GM19372 (cell line): ENCODE measurements around the gene OR51M1.
A peak's percentile ranks its signal among the peaks of the same experiment; 100 is the strongest.

ENCODE experiments used
- ATAC-seq: cut with Tn5 transposase; IDR thresholded peaks from one replicate; pipeline ENCODE4 v1.9.1; 2021; ENCODE audit warnings: mild to moderate bottlenecking, low read depth, moderate library complexity; ENCODE audit not compliant: unreplicated experiment

Gene OR51M1

DNA sequence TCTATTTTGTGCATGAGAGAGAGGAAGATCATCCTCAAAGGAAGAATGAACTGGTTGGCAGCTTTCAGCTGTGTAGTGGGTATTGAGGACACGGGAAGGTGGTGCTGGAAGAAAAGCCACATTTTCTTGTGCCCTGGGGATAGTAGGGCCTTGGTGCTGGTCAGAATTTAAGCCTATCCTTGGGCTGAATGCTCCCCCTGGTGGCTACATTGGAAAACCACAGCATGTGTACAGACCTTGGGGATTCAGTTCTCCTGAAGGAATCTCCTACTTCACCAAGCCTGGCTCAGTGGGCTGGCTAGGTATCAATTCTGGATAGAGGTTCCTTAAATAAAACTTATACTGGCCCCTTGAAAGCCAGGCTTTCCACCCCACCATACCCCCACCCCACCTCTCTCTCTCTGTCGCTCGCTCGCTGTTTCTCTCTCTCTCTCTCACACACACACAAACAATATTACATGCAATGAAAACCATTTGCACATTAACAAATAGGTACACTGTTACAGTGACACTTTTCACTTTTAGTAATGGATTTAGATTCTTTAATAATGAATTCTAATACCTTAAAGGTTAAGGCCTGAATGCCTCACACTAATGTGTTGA is 2.8 kb upstream of the OR51M1 start:
- peak; percentile 94 for ATAC-seq

DNA sequence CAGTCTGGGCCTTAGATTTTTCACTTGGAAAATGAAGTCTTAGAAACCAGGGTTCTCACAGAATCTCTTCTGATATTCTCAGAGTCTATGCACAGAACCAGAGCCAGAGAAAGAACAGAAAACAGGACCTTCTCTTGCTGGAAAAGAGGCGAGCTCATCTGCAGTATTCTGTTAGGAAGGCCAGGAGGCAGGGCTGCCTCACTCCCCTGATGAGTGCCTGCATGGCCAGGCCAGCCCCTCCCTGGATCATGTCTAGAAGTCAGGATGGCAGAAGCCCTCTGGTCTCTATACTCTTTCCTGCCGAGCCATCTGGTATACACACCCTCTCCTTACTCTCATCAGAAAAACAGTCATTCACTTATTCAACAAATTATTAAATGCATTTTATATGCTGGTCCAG is 723 bp downstream of the OR51M1 start:
- no peak for ATAC-seq

DNA sequence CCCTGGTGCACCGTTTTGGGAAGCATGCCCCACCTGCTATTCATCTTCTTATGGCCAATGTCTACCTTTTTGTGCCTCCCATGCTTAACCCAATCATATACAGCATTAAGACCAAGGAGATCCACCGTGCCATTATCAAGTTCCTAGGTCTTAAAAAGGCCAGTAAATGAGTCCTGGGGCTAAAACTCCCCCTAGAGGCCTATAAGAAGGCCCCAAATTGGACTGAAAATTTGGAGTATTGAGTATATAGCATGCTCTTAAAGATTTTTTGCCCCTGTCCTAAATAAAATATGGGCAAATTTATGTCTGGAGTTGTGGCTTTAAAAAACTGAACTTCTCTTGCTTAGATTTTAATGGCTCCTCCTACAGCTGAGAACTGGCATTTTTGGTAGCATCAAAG is 6.6 kb downstream of the OR51M1 start:
- no peak for ATAC-seq

DNA sequence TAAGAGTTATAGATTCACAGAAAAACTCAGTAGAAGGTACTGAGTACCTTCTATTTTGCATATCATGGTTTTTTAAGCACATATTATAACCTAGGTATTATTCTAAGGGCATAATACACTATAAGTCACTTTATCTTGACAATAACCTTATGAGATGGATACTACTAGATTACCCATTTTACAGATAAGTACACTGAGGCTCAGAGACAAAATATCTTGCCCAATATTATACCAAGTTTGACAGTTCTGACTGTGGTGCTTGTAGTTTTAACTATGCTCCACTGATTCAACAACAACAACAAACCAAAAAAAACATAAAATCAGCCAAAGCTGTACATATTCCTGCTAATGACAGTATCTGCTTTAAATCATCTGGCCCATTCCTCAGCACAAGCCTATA is 10.5 kb downstream of the OR51M1 start:
- no peak for ATAC-seq

DNA sequence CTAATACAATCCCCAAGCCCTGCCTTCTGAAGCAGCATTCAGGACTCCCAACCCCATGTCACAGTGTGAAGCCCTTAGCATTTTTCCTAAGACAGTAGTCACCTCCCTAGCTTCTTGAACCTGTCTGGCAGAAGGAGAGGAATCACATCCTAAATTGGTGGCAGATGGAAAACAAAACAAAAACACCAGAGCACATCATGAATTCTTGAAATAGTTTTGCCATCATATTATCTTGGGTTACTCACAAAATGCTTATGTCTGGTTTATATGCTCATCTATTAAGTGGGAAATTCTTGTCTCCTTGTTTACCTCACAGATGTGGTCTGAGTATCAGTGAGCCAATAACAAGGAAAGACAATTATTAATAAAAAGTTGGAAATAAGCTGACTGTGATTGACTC is 15.3 kb downstream of the OR51M1 start:
- ATAC-seq, result no peak

DNA sequence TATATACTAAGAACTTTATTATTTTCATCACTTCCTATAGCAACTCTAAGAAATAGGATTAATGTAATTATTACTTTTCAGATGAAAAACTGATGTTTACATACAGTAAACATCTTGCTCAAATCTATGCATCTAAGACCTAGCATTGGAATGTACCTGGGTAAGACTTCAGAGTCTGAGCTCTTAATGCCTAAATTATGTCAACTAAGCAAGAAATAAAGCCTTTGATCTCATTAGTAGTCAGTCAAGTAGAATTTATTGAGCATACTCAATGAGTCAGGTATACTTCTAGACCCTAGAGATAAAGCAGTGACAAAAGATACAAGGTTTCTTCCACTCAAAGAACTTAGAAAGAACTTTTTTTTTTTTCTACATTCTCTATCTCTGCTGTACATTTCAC is 21.6 kb downstream of the OR51M1 start:
- no peak for ATAC-seq

DNA sequence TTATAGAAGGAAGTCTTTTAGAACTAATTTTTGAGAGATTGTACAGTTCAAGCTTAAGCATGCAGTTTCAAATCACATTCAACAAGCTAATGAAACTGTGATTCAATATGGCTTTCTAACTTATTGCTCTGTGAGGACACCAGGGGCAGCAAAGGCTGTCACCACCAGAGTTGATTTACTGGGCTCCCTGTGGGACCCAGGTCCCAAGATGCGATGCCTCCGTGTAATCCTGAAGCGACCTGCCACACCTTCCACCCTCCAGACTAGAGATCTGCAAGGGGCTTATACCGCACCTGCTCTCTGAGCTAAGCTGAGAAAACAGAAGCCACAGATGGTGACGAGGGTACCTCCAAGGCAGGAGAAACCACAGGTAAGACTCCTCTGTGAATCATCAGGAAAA is 37.4 kb downstream of the OR51M1 start:
- no peak for ATAC-seq

DNA sequence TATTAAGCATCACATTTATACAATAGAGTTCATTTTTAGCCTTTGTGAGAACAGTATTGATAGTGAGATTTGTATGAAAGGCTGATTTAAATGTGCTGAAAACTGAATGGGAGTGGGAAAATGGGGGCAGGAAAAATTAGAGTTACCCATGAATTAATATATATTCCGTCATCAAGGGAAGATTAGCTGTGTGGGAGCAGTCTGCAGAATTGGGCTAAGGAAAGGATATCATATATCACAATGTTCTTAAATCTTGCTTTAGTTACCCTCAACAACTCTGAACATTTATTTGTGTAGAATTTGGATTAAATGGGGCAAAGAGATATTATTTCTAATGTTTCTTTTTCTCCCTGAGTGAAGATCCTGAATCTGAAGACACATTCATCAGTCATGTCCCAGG is 38.2 kb downstream of the OR51M1 start, which contains the start of gene OR51Q1:
Gene OR51Q1, plus strand, starts transcription at position 301 of the 400 bp plus-strand sequence. Its CDS starts 90 bp downstream, at position 391.
- no peak for ATAC-seq

DNA sequence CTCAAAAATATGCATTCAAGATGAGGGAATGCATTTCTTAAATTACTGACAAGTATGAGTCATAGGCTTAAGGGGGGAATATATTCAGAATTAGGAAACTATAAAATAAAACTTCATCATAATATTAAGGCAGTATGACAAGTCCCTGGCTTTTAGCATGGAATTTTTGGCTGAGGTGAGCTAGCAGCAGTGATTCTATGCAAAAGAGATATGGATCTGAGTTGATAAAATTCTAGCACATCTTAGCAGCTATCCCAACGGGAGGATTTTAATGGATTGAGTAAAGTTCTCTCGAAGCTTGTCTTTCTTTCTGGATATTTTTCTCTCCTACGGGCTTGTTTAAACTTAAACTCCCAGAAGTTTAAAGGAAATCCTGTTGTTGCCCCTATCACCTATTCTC is 39.5 kb downstream of the OR51M1 start:
- no peak for ATAC-seq

DNA sequence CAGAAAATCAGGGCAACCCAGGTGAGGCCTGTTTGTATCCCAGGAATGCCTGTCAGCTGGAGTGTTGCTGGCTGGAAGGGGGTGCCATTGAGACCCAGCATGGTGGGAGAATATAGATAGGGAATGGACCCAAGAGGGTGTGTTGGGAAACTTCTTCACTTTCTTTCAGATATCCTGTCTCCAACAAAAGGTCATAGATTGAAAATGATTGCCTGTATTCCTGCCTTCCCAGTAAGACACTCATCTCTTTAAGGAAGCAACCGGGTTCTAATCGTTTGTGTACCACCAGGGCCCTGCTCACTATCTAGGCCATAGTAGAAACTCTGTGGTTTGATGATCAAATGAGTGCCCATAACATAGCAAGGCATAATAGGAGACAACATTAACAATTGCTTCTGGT is 57.8 kb downstream of the OR51M1 start, which contains the start of gene OR51I1:
Gene OR51I1, minus strand, starts transcription at position 101 of the 400 bp plus-strand sequence. Its CDS starts 0 bp downstream, at position 101.
- no peak for ATAC-seq
